ENCODE data around the gene KCNS3. TPM values are rescaled to one million over a fixed set of nuclear protein-coding genes. Genes with fewer than 3 reads are reported as not detected.

Gene KCNS3
- polyA plus RNA-seq, 1 of the 3 experiments (the other 2 are of a cell fraction): 0.07 TPM

GRCh38 chr2:17851731-17852585 is 26.5 kb upstream of the KCNS3 start (continued):
- TF ChIP-seq RXRA (IDR thresholded peaks at IDR 0.05; ENCODE audit: borderline replicate concordance, low read depth) (no peak), NRF1 (IDR thresholded peaks at IDR 0.05; ENCODE audit: low read depth, low read length) (no peak), GATA2 (CRISPR knock-in tag; IDR thresholded peaks at IDR 0.05) (no peak), SIN3A (IDR thresholded peaks at IDR 0.05; ENCODE audit: borderline replicate concordance, low read depth, low read length) (no peak), ZBTB33 (IDR thresholded peaks at IDR 0.05; ENCODE audit: borderline replicate concordance, low read depth) (no peak), RCOR1 (IDR thresholded peaks at IDR 0.05; ENCODE audit: low read length) (0 out of 2 replicates have a peak, but pooled peaks have one; percentile 34), NFIC (IDR thresholded peaks at IDR 0.05; ENCODE audit: borderline replicate concordance) (no peak), TEAD4 (IDR thresholded peaks at IDR 0.05; ENCODE audit: borderline replicate concordance, insufficient read depth) (no peak), USF2 (IDR thresholded peaks at IDR 0.05; ENCODE audit: borderline replicate concordance, low read depth, low read length) (no peak), FOXM1 (IDR thresholded peaks at IDR 0.05; ENCODE audit: low read depth) (no peak), EZH2phosphoT487 (IDR thresholded peaks at IDR 0.05; ENCODE audit: borderline replicate concordance, low read depth) (no peak), ELF1 (IDR thresholded peaks at IDR 0.05) (no peak), POLR2AphosphoS5 (IDR thresholded peaks at IDR 0.05; ENCODE audit: low read depth, low read length) (no peak), MXI1 (IDR thresholded peaks at IDR 0.05; ENCODE audit: low read depth, low read length) (no peak), CHD2 (IDR thresholded peaks at IDR 0.05; ENCODE audit: low read length, partially characterized antibody) (peak; percentile 48), PBX3 (IDR thresholded peaks at IDR 0.05) (no peak), USF1 (IDR thresholded peaks at IDR 0.05; ENCODE audit: borderline replicate concordance, low read depth) (no peak), GABPA (IDR thresholded peaks at IDR 0.05; ENCODE audit: low read depth) (no peak), EP300 (IDR thresholded peaks at IDR 0.05; ENCODE audit: borderline replicate concordance in 1 of 2, low read depth in 1 of 2, low read length in 1 of 2) (no peak)
